Liver (tissue), 9 donors: ENCODE data around the gene GTF2F2. TPM values are rescaled to one million over a fixed set of nuclear protein-coding genes. Genes with fewer than 3 reads are reported as not detected.

Source experiments
- DNase-seq: peaks from one replicate; pipeline ENCODE4 v3.0.0-alpha.2; 2017; ENCODE audit warnings: low spot score
- H3K27ac ChIP-seq, 2 donors: one replicate each; pipeline ENCODE4 v1.7.0; 2013; ENCODE audit warnings: inconsistent platforms in 2 of 2, low read length in 2 of 2, control low read depth in 1 of 2, low read depth in 1 of 2, mild to moderate bottlenecking in 1 of 2
- H3K27me3 ChIP-seq, 4 donors: one replicate each; pipeline versions ENCODE4 v1.6.1 to v1.7.0; 2013; ENCODE audit warnings: low read length in 3 of 4, inconsistent platforms in 1 of 4, mild to moderate bottlenecking in 1 of 4, moderate library complexity in 1 of 4; ENCODE audit not compliant: control insufficient read depth in 4 of 4, insufficient read depth in 4 of 4
- H3K36me3 ChIP-seq, 4 donors: one replicate each; pipeline versions ENCODE4 v1.6.1 to v1.7.0; 2013; ENCODE audit warnings: low read length in 3 of 4, mild to moderate bottlenecking in 3 of 4, low read depth in 1 of 4, moderate library complexity in 1 of 4; ENCODE audit not compliant: control insufficient read depth in 4 of 4, insufficient read depth in 3 of 4
- H3K4me1 ChIP-seq, 4 donors: one replicate each; pipeline versions ENCODE4 v1.6.1 to v1.7.0; 2013; ENCODE audit warnings: low read length in 3 of 4, mild to moderate bottlenecking in 3 of 4, moderate library complexity in 1 of 4; ENCODE audit not compliant: control insufficient read depth in 4 of 4, insufficient read depth in 4 of 4
- H3K4me3 ChIP-seq, 3 donors: one replicate each; pipeline versions ENCODE4 v1.6.1 to v1.7.0; 2013; ENCODE audit warnings: low read length in 3 of 3, control low read depth in 1 of 3, low read depth in 1 of 3, mild to moderate bottlenecking in 1 of 3
- H3K9ac ChIP-seq, 2 donors: one replicate each; pipeline ENCODE4 v1.7.0; 2013; ENCODE audit warnings: low read length in 2 of 2, mild to moderate bottlenecking in 2 of 2, moderate library complexity in 2 of 2, control low read depth in 1 of 2, low read depth in 1 of 2
- H3K9me3 ChIP-seq, 4 donors: one replicate each; pipeline versions ENCODE4 v1.6.1 to v1.7.0; 2013; ENCODE audit warnings: low read length in 3 of 4; ENCODE audit not compliant: control insufficient read depth in 4 of 4
- EGR1 ChIP-seq, 2 donors: IDR thresholded peaks; 2 replicates each; pipeline ENCODE4 v1.6.1; 2016 to 2018; ENCODE audit warnings: antibody characterized with exemption in 2 of 2, low read depth in 2 of 2
- FOXA1 ChIP-seq: IDR thresholded peaks from 2 replicates; pipeline ENCODE4 v1.6.1; 2016; ENCODE audit warnings: antibody characterized with exemption
- FOXA2 ChIP-seq: IDR thresholded peaks from 2 replicates; pipeline ENCODE4 v1.6.1; 2016; ENCODE audit warnings: antibody characterized with exemption
- GABPA ChIP-seq, 2 donors: IDR thresholded peaks in 1 of 2; conservative IDR thresholded peaks in 1 of 2; 2 replicates each; pipeline ENCODE4 v1.6.1; 2016; ENCODE audit warnings: antibody characterized with exemption in 2 of 2, mild to moderate bottlenecking in 1 of 2, moderate library complexity in 1 of 2
- HNF4A ChIP-seq, 2 donors: conservative IDR thresholded peaks; 2 replicates each; pipeline ENCODE4 v1.6.1; 2016; ENCODE audit warnings: antibody characterized with exemption in 2 of 2, mild to moderate bottlenecking in 2 of 2
- HNF4G ChIP-seq: IDR thresholded peaks from 2 replicates; pipeline ENCODE4 v1.6.1; 2016; ENCODE audit warnings: antibody characterized with exemption
- MAX ChIP-seq: IDR thresholded peaks from 2 replicates; pipeline ENCODE4 v1.6.1; 2016; ENCODE audit warnings: antibody characterized with exemption
- RAD21 ChIP-seq, 2 donors: IDR thresholded peaks; 2 replicates each; pipeline ENCODE4 v1.6.1; 2016; ENCODE audit warnings: antibody characterized with exemption in 2 of 2, mild to moderate bottlenecking in 2 of 2
- REST ChIP-seq: IDR thresholded peaks from 2 replicates; pipeline ENCODE4 v1.6.1; 2016; ENCODE audit warnings: antibody characterized with exemption, mild to moderate bottlenecking
- RXRA ChIP-seq, 2 donors: IDR thresholded peaks; 2 replicates each; pipeline ENCODE4 v1.6.1; 2017 to 2018; ENCODE audit warnings: antibody characterized with exemption in 2 of 2, mild to moderate bottlenecking in 1 of 2
- SP1 ChIP-seq: IDR thresholded peaks from 2 replicates; pipeline ENCODE4 v1.6.1; 2018; ENCODE audit warnings: antibody characterized with exemption, mild to moderate bottlenecking
- TAF1 ChIP-seq: conservative IDR thresholded peaks from 2 replicates; pipeline ENCODE4 v1.6.1; 2016; ENCODE audit warnings: antibody characterized with exemption, mild to moderate bottlenecking
- WGBS: extraction: QIAGEN DNeasy Blood & Tissue Kit; methylation state at CpG from one replicate; pipeline ENCODE4 v1.1.7; 2013; 5-methylcytosine and 5-hydroxymethylcytosine counted together
- polyA plus RNA-seq, 2 donors: library from polyadenylated mRNA; stranded (reverse) in 1 of 2; unstranded in 1 of 2; fragments of 200-250 nt in 1 of 2; fragments of >200 nt in 1 of 2; fragmentation: Nextera tagmentation in 1 of 2; extraction: Ambion mirVana in 1 of 2; gene quantifications; one replicate each; pipeline versions ENCODE4 v1.2.1 to v1.2.3, GENCODE V29; 2013 to 2015
- total RNA-seq, 2 donors: library from RNA; depleted of rRNA; stranded (reverse); fragments of >200 nt; gene quantifications; one replicate each; pipeline ENCODE4 v1.2.3, GENCODE V29; 2014
- TF ChIP-seq, protein P1 (sequence below): fragments of 150-350 bp; IDR thresholded peaks from 2 replicates; pipeline ENCODE4 v1.5.1; 2017; ENCODE audit warnings: improper control_type of control experiment, low read depth, low read length; ENCODE audit not compliant: missing input control
- donor health status: healthy.
- donor health status: healthy.
- donor health status: healthy.
- donor health status: healthy.
- donor health status: healthy.

Gene GTF2F2
- total and polyA plus RNA-seq, 4 donors: 6.0 to 8.5 (median 7.3) TPM

DNA sequence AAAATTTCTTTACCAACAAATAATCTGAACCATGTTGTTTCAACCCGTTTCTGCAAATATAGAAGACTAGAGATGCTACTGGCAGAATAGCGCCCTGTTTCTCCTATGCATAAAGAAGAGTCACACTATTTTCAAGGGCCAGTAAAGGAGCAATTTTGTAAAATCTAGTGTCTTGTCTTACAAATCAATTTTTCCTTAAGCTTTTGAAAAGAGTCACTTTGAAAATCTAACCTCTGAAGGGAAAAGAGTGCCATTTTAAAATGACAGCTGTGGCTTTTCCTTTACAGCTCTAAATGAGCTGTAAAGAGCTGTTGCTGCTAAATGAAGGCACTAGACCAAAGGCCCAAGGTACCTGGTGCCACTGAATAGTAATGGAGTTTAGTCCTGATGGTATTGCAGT, 16.9 kb upstream of the GTF2F2 start:
- WGBS: 86% methylated on average over 2 of the region's 2 CpGs
- no peak for DNase-seq
- Histone ChIP-seq H3K4me3 (no peak overlapping the region), H3K4me1 (no peaks in the 10 kb centered on the region), H3K9ac (no peak overlapping the region), H3K9me3 (no peaks in the 10 kb centered on the region), H3K27me3 (no peaks in the 10 kb centered on the region), H3K36me3 (no peaks in the 10 kb centered on the region), H3K27ac (no peak overlapping the region)
- TF ChIP-seq, protein P1, sequence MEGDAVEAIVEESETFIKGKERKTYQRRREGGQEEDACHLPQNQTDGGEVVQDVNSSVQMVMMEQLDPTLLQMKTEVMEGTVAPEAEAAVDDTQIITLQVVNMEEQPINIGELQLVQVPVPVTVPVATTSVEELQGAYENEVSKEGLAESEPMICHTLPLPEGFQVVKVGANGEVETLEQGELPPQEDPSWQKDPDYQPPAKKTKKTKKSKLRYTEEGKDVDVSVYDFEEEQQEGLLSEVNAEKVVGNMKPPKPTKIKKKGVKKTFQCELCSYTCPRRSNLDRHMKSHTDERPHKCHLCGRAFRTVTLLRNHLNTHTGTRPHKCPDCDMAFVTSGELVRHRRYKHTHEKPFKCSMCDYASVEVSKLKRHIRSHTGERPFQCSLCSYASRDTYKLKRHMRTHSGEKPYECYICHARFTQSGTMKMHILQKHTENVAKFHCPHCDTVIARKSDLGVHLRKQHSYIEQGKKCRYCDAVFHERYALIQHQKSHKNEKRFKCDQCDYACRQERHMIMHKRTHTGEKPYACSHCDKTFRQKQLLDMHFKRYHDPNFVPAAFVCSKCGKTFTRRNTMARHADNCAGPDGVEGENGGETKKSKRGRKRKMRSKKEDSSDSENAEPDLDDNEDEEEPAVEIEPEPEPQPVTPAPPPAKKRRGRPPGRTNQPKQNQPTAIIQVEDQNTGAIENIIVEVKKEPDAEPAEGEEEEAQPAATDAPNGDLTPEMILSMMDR: no peak
- no peak for TF ChIP-seq EGR1 (IDR thresholded peaks at IDR 0.05; ENCODE audit: low read depth in 2 of 2)
- TF ChIP-seq FOXA2: no peak
- TF ChIP-seq FOXA1: no peak

DNA sequence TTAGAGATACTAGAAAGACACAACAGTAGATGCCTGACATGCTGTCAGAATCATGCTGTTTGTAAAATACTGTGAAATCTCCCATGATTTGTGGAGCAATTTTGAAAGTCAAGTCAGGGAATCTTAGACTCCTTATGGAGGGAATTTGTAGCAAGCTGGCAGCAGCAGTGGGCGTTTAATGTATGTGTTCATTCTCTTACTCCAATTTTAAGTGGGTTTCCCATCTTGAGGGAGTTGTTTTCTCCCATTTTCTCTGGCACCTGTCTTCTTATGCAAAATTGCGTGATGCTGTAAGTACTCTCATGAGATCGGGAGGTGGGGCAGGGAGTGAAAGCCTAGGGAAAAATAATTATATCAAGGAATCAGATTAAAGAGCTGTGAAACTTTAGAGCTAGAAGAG, 16.0 kb upstream of the GTF2F2 start:
- no peaks in the 10 kb centered on the region for H3K9me3 ChIP-seq
- H3K27me3 ChIP-seq: no peaks in the 10 kb centered on the region
- WGBS: 89% methylated on average over 3 of the region's 3 CpGs
- peaks cover 0 to 2% (median under 1%) of the 10 kb centered on the region in 4 donors for H3K4me1 ChIP-seq
- TF ChIP-seq GABPA (IDR thresholded peaks at IDR 0.05 in 1 of 2, conservative IDR thresholded peaks at IDR 0.05 in 1 of 2): no peak
- TF ChIP-seq REST: no peak
- TF ChIP-seq HNF4A (conservative IDR thresholded peaks at IDR 0.05): no peak
- TF ChIP-seq RXRA (IDR thresholded peaks at IDR 0.05): no peak
- TF ChIP-seq HNF4G: no peak
- no peak for TF ChIP-seq TAF1
- no peak for TF ChIP-seq MAX
- TF ChIP-seq, protein P1: no peak
- TF ChIP-seq FOXA1: no peak
- TF ChIP-seq SP1: no peak
- no peak for TF ChIP-seq RAD21 (IDR thresholded peaks at IDR 0.05)
- no peak for DNase-seq
- no peak overlapping the region for H3K27ac ChIP-seq
- no peak overlapping the region for H3K4me3 ChIP-seq
- no peak overlapping the region for H3K9ac ChIP-seq
- no peaks in the 10 kb centered on the region for H3K36me3 ChIP-seq
